HuH-7 (cell line): ENCODE results near the gene LILRA6.
"Not testable (repeated sequence)": the region's sequence is repeated elsewhere in the genome, so short reads cannot be mapped to it uniquely, and the experiment has no call there.

Experiments
- DNase-seq: peaks from one replicate; pipeline ENCODE4 v3.0.0; 2011; ENCODE audit warnings: low spot score

LILRA6 gene

GRCh38 chr19:54262470-54262869, 19.9 kb upstream of the LILRA6 start:
- DNase-seq = no peak

- DNase-seq = no peak
Observed at GRCh38 chr19:54262066-54262465, 19.5 kb upstream of the LILRA6 start.

GRCh38 chr19:54257116-54257480, 14.5 kb upstream of the LILRA6 start, which contains the start of gene LILRB5:
Gene LILRB5 (minus strand): TSS chr19:54257273. CDS start chr19:54257193, 80 bp downstream.
- no peak for DNase-seq

GRCh38 chr19:54256250-54257115, 13.9 kb upstream of the LILRA6 start:
- no peak for DNase-seq

- no peak for DNase-seq
Observed at GRCh38 chr19:54255105-54255775, 12.7 kb upstream of the LILRA6 start.

GRCh38 chr19:54254195-54254906, 11.8 kb upstream of the LILRA6 start:
- DNase-seq = no peak

GRCh38 chr19:54253331-54254194, 11.0 kb upstream of the LILRA6 start:
- no peak for DNase-seq

GRCh38 chr19:54252845-54253244, 10.3 kb upstream of the LILRA6 start:
- DNase-seq = no peak

GRCh38 chr19:54252243-54252642, 9.7 kb upstream of the LILRA6 start:
- DNase-seq = no peak

- DNase-seq = no peak
Observed at GRCh38 chr19:54248016-54248601, 5.5 kb upstream of the LILRA6 start.

- DNase-seq = no peak
Observed at GRCh38 chr19:54247106-54247930, 4.7 kb upstream of the LILRA6 start.

- no peak for DNase-seq
Observed at GRCh38 chr19:54245936-54246335, 3.3 kb upstream of the LILRA6 start.

- DNase-seq = not testable (repeated sequence)
Observed at GRCh38 chr19:54243809-54244208, 1.2 kb upstream of the LILRA6 start.

GRCh38 chr19:54242234-54242633, 356 bp downstream of the LILRA6 start:
- DNase-seq = not testable (repeated sequence)

- DNase-seq = not testable (repeated sequence)
Observed at GRCh38 chr19:54240372-54241336, 1.9 kb downstream of the LILRA6 start.

GRCh38 chr19:54239491-54240371, 2.9 kb downstream of the LILRA6 start:
- not testable (repeated sequence) for DNase-seq

GRCh38 chr19:54233941-54234340, 8.6 kb downstream of the LILRA6 start:
- no peak for DNase-seq
